ENCODE data around the gene CRY2.

CRY2 gene

GRCh38 chr11:45919806-45920530, 72.7 kb downstream of the CRY2 start:
- no peak for DNase-seq

- no peak for DNase-seq
Measured at GRCh38 chr11:45920531-45921477, 73.5 kb downstream of the CRY2 start.

- DNase-seq: no peak
Measured at GRCh38 chr11:45921561-45922424, 74.5 kb downstream of the CRY2 start.

GRCh38 chr11:45922425-45923082, 75.3 kb downstream of the CRY2 start, which contains the start of gene LARGE2:
Gene LARGE2, plus strand, starts transcription at chr11:45922656. Its CDS starts 227 bp downstream, at chr11:45922883.
- DNase-seq: no peak

GRCh38 chr11:45924036-45924915, 77.0 kb downstream of the CRY2 start:
- DNase-seq: no peak

GRCh38 chr11:45924927-45925326, 77.7 kb downstream of the CRY2 start:
- DNase-seq: no peak

GRCh38 chr11:45925550-45925949, 78.3 kb downstream of the CRY2 start:
- DNase-seq: no peak

GRCh38 chr11:45926001-45926401, 78.7 kb downstream of the CRY2 start:
- DNase-seq: no peak

GRCh38 chr11:45926536-45927331, 79.5 kb downstream of the CRY2 start:
- DNase-seq: no peak

GRCh38 chr11:45927332-45927683, 80.0 kb downstream of the CRY2 start:
- no peak for DNase-seq

GRCh38 chr11:45927684-45928413, 80.6 kb downstream of the CRY2 start:
- DNase-seq: no peak

GRCh38 chr11:45928535-45929215, 81.4 kb downstream of the CRY2 start:
- DNase-seq: no peak

GRCh38 chr11:45929486-45930030, 82.3 kb downstream of the CRY2 start:
- no peak for DNase-seq

GRCh38 chr11:45930031-45930794, 82.9 kb downstream of the CRY2 start:
- DNase-seq: no peak

- DNase-seq: no peak
Measured at GRCh38 chr11:45930951-45931570, 83.8 kb downstream of the CRY2 start.

- no peak for DNase-seq
Measured at GRCh38 chr11:45931739-45932138, 84.5 kb downstream of the CRY2 start.

GRCh38 chr11:45932217-45932616, 84.9 kb downstream of the CRY2 start:
- no peak for DNase-seq
